H9 (cell line): ENCODE measurements around the gene KCNH1. TPM values are rescaled to one million over a fixed set of nuclear protein-coding genes. Genes with fewer than 3 reads are reported as not detected.

Source experiments
- DNase-seq: peaks from one replicate; pipeline ENCODE4 v3.0.0-alpha.2; 2017
- H2AFZ ChIP-seq: one replicate; pipeline ENCODE4 v1.6.1; 2013; ENCODE audit warnings: mild to moderate bottlenecking, low read length, control low read depth, moderate library complexity
- H2AK5ac ChIP-seq: 2 replicates; pipeline ENCODE4 v1.6.1; 2013; ENCODE audit warnings: low read length, control low read depth, mixed read lengths; ENCODE audit not compliant: insufficient read length
- H2BK120ac ChIP-seq: one replicate; pipeline ENCODE4 v1.6.1; 2013; ENCODE audit warnings: low read depth, mild to moderate bottlenecking, low read length, control low read depth, inconsistent platforms; ENCODE audit not compliant: poor library complexity, severe bottlenecking
- H2BK12ac ChIP-seq: 2 replicates; pipeline ENCODE4 v1.6.1; 2013; ENCODE audit warnings: low read length, control low read depth, mixed read lengths, low read depth; ENCODE audit not compliant: insufficient read length
- H2BK15ac ChIP-seq: 2 replicates; pipeline ENCODE4 v1.6.1; 2013; ENCODE audit warnings: low read depth, low read length, control low read depth
- H2BK20ac ChIP-seq: one replicate; pipeline ENCODE4 v1.6.1; 2013; ENCODE audit warnings: low read depth, mild to moderate bottlenecking, low read length, control low read depth, inconsistent platforms; ENCODE audit not compliant: poor library complexity, severe bottlenecking
- H2BK5ac ChIP-seq: 2 replicates; pipeline ENCODE4 v1.6.1; 2013; ENCODE audit warnings: low read length, control low read depth, mixed read lengths; ENCODE audit not compliant: insufficient read length
- H3K14ac ChIP-seq: 2 replicates; pipeline ENCODE4 v1.6.1; 2013; ENCODE audit warnings: low read length, control low read depth; ENCODE audit not compliant: insufficient read depth
- H3K18ac ChIP-seq: 2 replicates; pipeline ENCODE4 v1.6.1; 2013; ENCODE audit warnings: low read depth, mild to moderate bottlenecking, mixed read lengths, low read length, control low read depth; ENCODE audit not compliant: insufficient read length
- H3K23ac ChIP-seq: 2 replicates; pipeline ENCODE4 v1.6.1; 2013; ENCODE audit warnings: low read length, control low read depth, mixed read lengths, low read depth; ENCODE audit not compliant: insufficient read length
- H3K23me2 ChIP-seq: 2 replicates; pipeline ENCODE4 v1.6.1; 2013; ENCODE audit warnings: low read depth, mild to moderate bottlenecking, mixed read lengths, low read length, control low read depth; ENCODE audit not compliant: insufficient read length, poor library complexity, severe bottlenecking
- H3K27ac ChIP-seq: 2 replicates; pipeline ENCODE4 v1.5.1; 2013; ENCODE audit warnings: low read length, control low read depth, mixed read lengths, low read depth; ENCODE audit not compliant: insufficient read length
- H3K27me3 ChIP-seq: 2 replicates; pipeline ENCODE4 v1.6.1; 2013; ENCODE audit warnings: low read length, control low read depth, inconsistent platforms; ENCODE audit not compliant: insufficient read depth
- H3K4ac ChIP-seq: 2 replicates; pipeline ENCODE4 v1.6.1; 2013; ENCODE audit warnings: low read depth, mild to moderate bottlenecking, control low read depth, inconsistent platforms, low read length, moderate library complexity
- H3K4me1 ChIP-seq: 2 replicates; pipeline ENCODE4 v1.6.1; 2013; ENCODE audit warnings: low read length, control low read depth, inconsistent platforms; ENCODE audit not compliant: insufficient read depth
- H3K4me2 ChIP-seq: 2 replicates; pipeline ENCODE4 v1.6.1; 2013; ENCODE audit warnings: low read length, control low read depth, mixed read lengths; ENCODE audit not compliant: insufficient read length, insufficient read depth
- H3K56ac ChIP-seq: 2 replicates; pipeline ENCODE4 v1.6.1; 2013; ENCODE audit warnings: low read depth, mild to moderate bottlenecking, mixed read lengths, low read length, control low read depth; ENCODE audit not compliant: insufficient read length
- H3K79me1 ChIP-seq: 2 replicates; pipeline ENCODE4 v1.6.1; 2013; ENCODE audit warnings: low read depth, mild to moderate bottlenecking, moderate library complexity, low read length, control low read depth, inconsistent platforms; ENCODE audit not compliant: insufficient read depth, poor library complexity, severe bottlenecking
- H3K79me2 ChIP-seq: 2 replicates; pipeline ENCODE4 v1.6.1; 2013; ENCODE audit warnings: low read length, control low read depth, inconsistent platforms; ENCODE audit not compliant: insufficient read depth
- H3K9ac ChIP-seq: 2 replicates; pipeline ENCODE4 v1.6.1; 2013; ENCODE audit warnings: low read length, control low read depth, mixed read lengths; ENCODE audit not compliant: insufficient read length; ENCODE audit errors: extremely low read depth
- H3K9me3 ChIP-seq: one replicate; pipeline ENCODE4 v1.6.1; 2013; ENCODE audit warnings: low read depth, low read length, inconsistent platforms; ENCODE audit not compliant: control insufficient read depth
- H3T11ph ChIP-seq: one replicate; pipeline ENCODE4 v1.6.1; 2013; ENCODE audit warnings: mild to moderate bottlenecking, low read length, control low read depth, inconsistent platforms
- H4K20me1 ChIP-seq: one replicate; pipeline ENCODE4 v1.6.1; 2013; ENCODE audit not compliant: control insufficient read depth, insufficient read length, insufficient read depth
- H4K5ac ChIP-seq: 2 replicates; pipeline ENCODE4 v1.6.1; 2013; ENCODE audit warnings: low read depth, mild to moderate bottlenecking, mixed read lengths, low read length, control low read depth; ENCODE audit not compliant: insufficient read length
- H4K8ac ChIP-seq: replicated peaks from 2 replicates; pipeline ENCODE4 v1.6.1; 2013; ENCODE audit warnings: low read length, control low read depth, mixed read lengths, low read depth; ENCODE audit not compliant: insufficient read length
- H4K91ac ChIP-seq: 2 replicates; pipeline ENCODE4 v1.6.1; 2013; ENCODE audit warnings: low read depth, mild to moderate bottlenecking, moderate library complexity, mixed read lengths, low read length, control low read depth; ENCODE audit not compliant: insufficient read length
- H3K27ac Mint-ChIP-seq, 3 experiments: 2 replicates in 2 of 3; 3 replicates in 1 of 3; pipeline ENCODE4 v1.8.0; 2020 to 2021; ENCODE audit warnings: mixed read lengths in 3 of 3, mild to moderate bottlenecking in 1 of 3, moderate library complexity in 1 of 3
- H3K27me3 Mint-ChIP-seq: 2 replicates; pipeline ENCODE4 v1.8.0; 2021; ENCODE audit warnings: low read depth, mild to moderate bottlenecking, moderate library complexity, mixed read lengths
- H3K36me3 Mint-ChIP-seq, 3 experiments: 2 replicates in 2 of 3; 3 replicates in 1 of 3; pipeline ENCODE4 v1.8.0; 2020 to 2021; ENCODE audit warnings: low read depth in 3 of 3, mixed read lengths in 3 of 3; ENCODE audit not compliant: insufficient read depth in 1 of 3
- H3K4me1 Mint-ChIP-seq, 2 experiments: 2 replicates each; pipeline ENCODE4 v1.8.0; 2020; ENCODE audit warnings: mixed read lengths in 2 of 2
- H3K4me3 Mint-ChIP-seq, 2 experiments: 2 replicates in 1 of 2; 3 replicates in 1 of 2; pipeline ENCODE4 v1.8.0; 2020 to 2021; ENCODE audit warnings: mild to moderate bottlenecking in 2 of 2, mixed read lengths in 2 of 2, moderate library complexity in 1 of 2
- H3K9me3 Mint-ChIP-seq, 2 experiments: 2 replicates in 1 of 2; 3 replicates in 1 of 2; pipeline ENCODE4 v1.8.0; 2020; ENCODE audit warnings: mild to moderate bottlenecking in 2 of 2, mixed read lengths in 2 of 2, moderate library complexity in 1 of 2
- CTCF ChIP-seq: fragments of 200-600 bp; sonication (generic); conservative IDR thresholded peaks from 3 replicates; pipeline ENCODE4 v1.8.0; 2021; ENCODE audit warnings: antibody characterized with exemption, mild to moderate bottlenecking
- WGBS: extraction: QIAGEN DNeasy Blood & Tissue Kit; methylation state at CpG from one replicate; pipeline ENCODE4 v1.1.7; 2013; ENCODE audit warnings: missing lambda C conversion rate, low lambda C conversion rate, mixed read lengths; ENCODE audit not compliant: insufficient read length; ENCODE audit errors: extremely low coverage; 5-methylcytosine and 5-hydroxymethylcytosine counted together
- total RNA-seq: library from RNA; stranded (reverse); gene quantifications from 2 replicates; pipeline ENCODE4 v1.2.1, GENCODE V29; 2021

The KCNH1 gene
- total RNA-seq, 1 experiment from 2014 or later, result 0.11 TPM

- no peaks in the 10 kb centered on the region for H3K79me2 ChIP-seq
- Mint-ChIP-seq H3K27me3 (no peaks in the 10 kb centered on the region), H3K9me3 (no peaks in the 10 kb centered on the region), H3K4me1 (peaks cover 9% of the 10 kb centered on the region in 2 experiments), H3K36me3 (no peaks in the 10 kb centered on the region), H3K27ac (peak overlapping the region in 2 of 3 experiments; percentile 74 to 83; a peak in 4 of 7 replicates), H3K4me3 (no peak overlapping the region)
- no CpG with 5 or more reads among the region's 7 CpGs for WGBS
- no peak overlapping the region for H3K9ac ChIP-seq
- H3K14ac ChIP-seq, result no peak overlapping the region
- no peaks in the 10 kb centered on the region for H3K79me1 ChIP-seq
- H3K4me2 ChIP-seq, result no peak overlapping the region
- H2BK20ac ChIP-seq, result no peak overlapping the region
- H3T11ph ChIP-seq, result no peak overlapping the region
- H3K27me3 ChIP-seq, result no peaks in the 10 kb centered on the region
- no peak overlapping the region for H2BK5ac ChIP-seq
- H4K5ac ChIP-seq, result no peak overlapping the region
- no peak overlapping the region for H4K91ac ChIP-seq
- H4K8ac ChIP-seq, result no peak overlapping the region
- DNase-seq, result no peak
- H3K18ac ChIP-seq, result no peak overlapping the region
- no peak overlapping the region for H2BK120ac ChIP-seq
- no peak overlapping the region for H3K56ac ChIP-seq
- no peaks in the 10 kb centered on the region for H3K23me2 ChIP-seq
- H3K9me3 ChIP-seq, result no peaks in the 10 kb centered on the region
- no peak overlapping the region for H2BK12ac ChIP-seq
- no peaks in the 10 kb centered on the region for H3K4me1 ChIP-seq
- H4K20me1 ChIP-seq, result no peaks in the 10 kb centered on the region
- H3K27ac ChIP-seq, result no peak overlapping the region
- no peak overlapping the region for H2AFZ ChIP-seq
- H3K23ac ChIP-seq, result no peak overlapping the region
- H3K4ac ChIP-seq, result no peak overlapping the region
- no peak for TF ChIP-seq CTCF
- H2BK15ac ChIP-seq, result no peak overlapping the region
- no peak overlapping the region for H2AK5ac ChIP-seq
These were observed 488.2 kb downstream of the KCNH1 start for GRCh38 chr1:210645582-210646257.
